H1 (cell line): ENCODE data around the gene HMGN2. TPM values are rescaled to one million over a fixed set of nuclear protein-coding genes. Genes with fewer than 3 reads are reported as not detected.

ENCODE experiments used
- CTCF ChIA-PET: fragments of 300-600 bp; sonication (Branson Sonifier 250); formaldehyde crosslinking; loops from one replicate; lab custom pipeline; 2021; ENCODE audit not compliant: partially characterized antibody; lab: Charles Lee
- POLR2A ChIA-PET: fragments of 300-600 bp; sonication (Branson Sonifier 250); formaldehyde crosslinking; loops from one replicate; lab custom pipeline; 2021; ENCODE audit warnings: inconsistent platforms; ENCODE audit not compliant: partially characterized antibody; lab: Charles Lee
- DNase-seq, 2 experiments: peaks; one replicate each; pipeline versions ENCODE4 v3.0.0 to v3.0.0-alpha.2; 2010 to 2022; ENCODE audit warnings: low spot score in 2 of 2, low read depth in 1 of 2, mixed read lengths in 1 of 2
- FAIRE-seq: peaks from 2 replicates; lab custom pipeline; 2011; peaks lifted over from hg19 to GRCh38; lab: Jason Lieb, UNC
- H2AFZ ChIP-seq: 2 replicates; pipeline ENCODE4 v1.8.1; 2012; ENCODE audit warnings: low read length, inconsistent platforms
- H2AK5ac ChIP-seq: 2 replicates; pipeline ENCODE4 v1.6.1; 2013; ENCODE audit warnings: low read depth, low read length
- H2BK120ac ChIP-seq: replicated peaks from 2 replicates; pipeline ENCODE3; 2013; ENCODE audit warnings: low read depth, low read length, inconsistent platforms
- H2BK12ac ChIP-seq: 2 replicates; pipeline ENCODE4 v1.6.1; 2013; ENCODE audit warnings: low read depth, low read length
- H2BK15ac ChIP-seq: 2 replicates; pipeline ENCODE4 v1.6.1; 2013; ENCODE audit warnings: low read length
- H2BK20ac ChIP-seq: 2 replicates; pipeline ENCODE4 v1.6.1; 2013; ENCODE audit warnings: low read length
- H2BK5ac ChIP-seq: 2 replicates; pipeline ENCODE4 v1.6.1; 2013; ENCODE audit warnings: low read depth, low read length
- H3K14ac ChIP-seq: 2 replicates; pipeline ENCODE4 v1.6.1; 2013; ENCODE audit warnings: inconsistent platforms; ENCODE audit not compliant: insufficient read length
- H3K18ac ChIP-seq: 2 replicates; pipeline ENCODE4 v1.6.1; 2013; ENCODE audit warnings: low read length; ENCODE audit errors: extremely low read depth
- H3K23ac ChIP-seq: 2 replicates; pipeline ENCODE4 v1.6.1; 2013; ENCODE audit warnings: inconsistent platforms; ENCODE audit not compliant: insufficient read length
- H3K23me2 ChIP-seq: 2 replicates; pipeline ENCODE4 v1.6.1; 2013; ENCODE audit warnings: low read depth, low read length
- H3K27ac ChIP-seq: 2 replicates; pipeline ENCODE4 v1.6.1; 2011; ENCODE audit warnings: low read depth, low read length, inconsistent platforms
- H3K27me3 ChIP-seq, 4 experiments: replicated peaks in 1 of 4; 1 replicate in 1 of 4; 2 replicates in 3 of 4; pipeline versions ENCODE4 v1.6.1 to v1.8.1; 2011 to 2013; ENCODE audit warnings: low read length in 3 of 4, mild to moderate bottlenecking in 3 of 4, inconsistent platforms in 2 of 4, mixed read lengths in 2 of 4, moderate library complexity in 1 of 4; ENCODE audit not compliant: control insufficient read depth in 3 of 4, insufficient read depth in 3 of 4; ENCODE audit errors: extremely low read depth in 1 of 4
- H3K36me3 ChIP-seq, 4 experiments: 2 replicates each; pipeline versions ENCODE4 v1.6.1 to v1.8.1; 2011 to 2013; ENCODE audit warnings: mild to moderate bottlenecking in 4 of 4, low read length in 3 of 4, moderate library complexity in 2 of 4, control low read depth in 1 of 4, inconsistent platforms in 1 of 4; ENCODE audit not compliant: insufficient read depth in 4 of 4, control insufficient read depth in 2 of 4
- H3K4ac ChIP-seq: replicated peaks from 2 replicates; pipeline ENCODE3; 2013; ENCODE audit warnings: low read length, low read depth, mixed read lengths, inconsistent platforms; ENCODE audit not compliant: insufficient read length
- H3K4me1 ChIP-seq, 4 experiments: replicated peaks in 1 of 4; 1 replicate in 1 of 4; 2 replicates in 3 of 4; pipeline versions ENCODE4 v1.6.1 to v1.8.1; 2011 to 2013; ENCODE audit warnings: low read length in 3 of 4, inconsistent platforms in 2 of 4, mixed read lengths in 1 of 4; ENCODE audit not compliant: insufficient read depth in 4 of 4, control insufficient read depth in 3 of 4
- H3K4me2 ChIP-seq, 2 experiments: 2 replicates each; pipeline versions ENCODE4 v1.6.1 to v1.8.1; 2011 to 2013; ENCODE audit warnings: low read depth in 2 of 2, low read length in 2 of 2, control low read depth in 1 of 2, inconsistent platforms in 1 of 2, mild to moderate bottlenecking in 1 of 2; ENCODE audit not compliant: insufficient read depth in 1 of 2
- H3K4me3 ChIP-seq, 4 experiments: fragments of 200-600, 300-600 bp in 1 of 4; sonication (generic), shearing (Covaris generic), sonication (Bioruptor Twin) in 1 of 4; 2 replicates each; pipeline versions ENCODE4 v1.5.1 to v1.8.1; 2011 to 2016; ENCODE audit warnings: low read length in 4 of 4, low read depth in 3 of 4, control low read depth in 2 of 4, inconsistent platforms in 2 of 4, mild to moderate bottlenecking in 2 of 4, mixed read lengths in 1 of 4, moderate library complexity in 1 of 4; ENCODE audit not compliant: insufficient read depth in 2 of 4; ENCODE audit errors: extremely low read depth in 1 of 4
- H3K56ac ChIP-seq: replicated peaks from 2 replicates; pipeline ENCODE3; 2013; ENCODE audit warnings: low read depth, mild to moderate bottlenecking, mixed read lengths, low read length, inconsistent platforms; ENCODE audit not compliant: insufficient read length
- H3K79me1 ChIP-seq: 2 replicates; pipeline ENCODE4 v1.6.1; 2013; ENCODE audit warnings: low read depth, low read length, control low read depth
- H3K79me2 ChIP-seq, 2 experiments: 2 replicates each; pipeline versions ENCODE4 v1.6.1 to v1.8.1; 2012 to 2013; ENCODE audit warnings: low read length in 2 of 2, mild to moderate bottlenecking in 2 of 2, inconsistent platforms in 1 of 2; ENCODE audit not compliant: insufficient read depth in 2 of 2, control insufficient read depth in 1 of 2
- H3K9ac ChIP-seq, 4 experiments: replicated peaks in 1 of 4; 1 replicate in 1 of 4; 2 replicates in 3 of 4; pipeline versions ENCODE4 v1.6.1 to v1.8.1; 2011 to 2013; ENCODE audit warnings: low read depth in 3 of 4, low read length in 3 of 4, control low read depth in 2 of 4, mild to moderate bottlenecking in 2 of 4, moderate library complexity in 2 of 4, inconsistent platforms in 1 of 4; ENCODE audit errors: extremely low read depth in 1 of 4
- H3K9me3 ChIP-seq, 2 experiments: 2 replicates each; pipeline versions ENCODE4 v1.6.1 to v1.8.1; 2012 to 2013; ENCODE audit warnings: mild to moderate bottlenecking in 2 of 2, moderate library complexity in 2 of 2, control low read depth in 1 of 2, inconsistent platforms in 1 of 2, low read depth in 1 of 2, low read length in 1 of 2, mixed read lengths in 1 of 2; ENCODE audit not compliant: insufficient read depth in 2 of 2
- H4K20me1 ChIP-seq, 2 experiments: replicated peaks in 1 of 2; 2 replicates each; pipeline versions ENCODE3 to v1.8.1; 2011 to 2013; ENCODE audit warnings: inconsistent platforms in 2 of 2, low read length in 2 of 2, mild to moderate bottlenecking in 1 of 2; ENCODE audit not compliant: insufficient read depth in 2 of 2, control insufficient read depth in 1 of 2
- H4K5ac ChIP-seq: 2 replicates; pipeline ENCODE4 v1.6.1; 2013; ENCODE audit warnings: low read length, low read depth, mixed read lengths, inconsistent platforms; ENCODE audit not compliant: insufficient read length
- H4K8ac ChIP-seq: 2 replicates; pipeline ENCODE4 v1.8.0; 2013; ENCODE audit warnings: mild to moderate bottlenecking, moderate library complexity, low read length, inconsistent platforms; ENCODE audit not compliant: insufficient read depth; ENCODE audit errors: extremely low read depth
- H4K91ac ChIP-seq: replicated peaks from 2 replicates; pipeline ENCODE3; 2013; ENCODE audit warnings: low read length, mixed read lengths, inconsistent platforms; ENCODE audit not compliant: insufficient read length
- CBX8 ChIP-seq: fragments of 300-800, 300-1000 bp; sonication (generic); IDR thresholded peaks from 2 replicates; pipeline ENCODE4 v1.7.1; 2016; ENCODE audit warnings: low read depth, low read length, borderline replicate concordance
- RFX5 ChIP-seq: IDR thresholded peaks from 2 replicates; pipeline ENCODE4 v1.6.1; 2011; ENCODE audit warnings: low read depth, low read length, improper control_type of control experiment, borderline replicate concordance
- SP4 ChIP-seq: IDR thresholded peaks from 2 replicates; pipeline ENCODE4 v1.6.1; 2012; ENCODE audit warnings: low read length, inconsistent platforms
- TCF12 ChIP-seq: IDR thresholded peaks from 2 replicates; pipeline ENCODE4 v1.6.1; 2011; ENCODE audit warnings: low read depth, mild to moderate bottlenecking, low read length
- WGBS, 2 experiments: shearing (Covaris generic) in 1 of 2; methylation state at CpG; one replicate each; pipeline versions ENCODE4 v1.1.6 to v1.1.7; 2013 to 2015; ENCODE audit warnings: low lambda C conversion rate in 2 of 2, mixed read lengths in 2 of 2, inconsistent platforms in 1 of 2, low coverage in 1 of 2, missing lambda C conversion rate in 1 of 2; ENCODE audit not compliant: insufficient replicate concordance in 2 of 2, insufficient coverage in 1 of 2, insufficient read length in 1 of 2; ENCODE audit errors: extremely low coverage in 1 of 2, missing lambda C conversion rate in 1 of 2; 5-methylcytosine and 5-hydroxymethylcytosine counted together
- polyA plus RNA-seq, 7 experiments: library from polyadenylated mRNA; depleted of rRNA in 3 of 7; stranded (reverse) in 5 of 7; unstranded in 2 of 7; fragments of >200 nt in 5 of 7; fragments of 200-250 nt in 2 of 7; gene quantifications; 1 replicate in 5 of 7; 2 replicates in 1 of 7; 4 replicates in 1 of 7; pipeline versions ENCODE4 v1.2.1 to v1.2.3, GENCODE V29; 2011 to 2013; ENCODE audit warnings: missing spikeins in 2 of 7, mixed read lengths in 2 of 7
- total RNA-seq: library from RNA; stranded (reverse); fragmentation: NEBNext Ultra II Directional; extraction: Animal tissue kit (Norgen Biotek cat#: 25700); gene quantifications from 2 replicates; pipeline ENCODE4 v1.2.1, GENCODE V29; 2021
- TF ChIP-seq, protein P1 (sequence below), 3 experiments: IDR thresholded peaks; 1 replicate in 2 of 3; 2 replicates in 1 of 3; pipeline versions ENCODE4 v1.5.1 to v1.6.1; 2011; ENCODE audit warnings: low read length in 3 of 3, mild to moderate bottlenecking in 3 of 3, inconsistent platforms in 2 of 3, low read depth in 1 of 3, moderate library complexity in 1 of 3; ENCODE audit not compliant: insufficient read depth in 1 of 3; ENCODE audit errors: control extremely low read depth in 1 of 3

Gene HMGN2
- total and polyA plus RNA-seq, 2 of the 8 experiments (the other 6 are each of a cell fraction or from before 2014, with no cell fraction given): 254 to 453 TPM

DNA sequence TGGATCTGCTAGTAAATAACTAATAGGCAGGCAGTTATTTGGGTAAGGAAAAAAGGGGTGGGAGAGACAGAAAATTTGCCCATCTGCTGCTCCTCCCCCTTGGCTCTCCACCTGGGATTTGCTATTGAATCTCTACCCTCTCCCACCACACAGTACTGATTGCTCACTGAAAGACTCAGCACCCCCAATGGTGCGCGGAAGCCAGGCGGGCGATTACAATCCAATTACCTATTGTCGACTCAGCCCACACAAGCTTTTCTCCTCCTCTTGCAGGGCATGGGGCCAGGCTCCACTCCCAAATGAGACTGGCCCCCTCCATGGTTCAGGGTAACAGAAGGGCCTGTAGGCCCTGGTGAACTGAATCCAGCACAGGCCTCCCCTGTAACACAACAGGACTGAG lies 2.7 kb upstream of the HMGN2 start:
- peaks cover 8 to 13% (median 11%) of the 10 kb centered on the region in 4 experiments for H3K4me1 ChIP-seq

More for the DNA sequence above, 2.7 kb upstream of the HMGN2 start:
- Histone ChIP-seq H4K8ac (no peak overlapping the region), H2AFZ (no peak overlapping the region), H3K14ac (no peak overlapping the region), H3K36me3 (peaks cover 24 to 53% (median 37%) of the 10 kb centered on the region in 4 experiments), H2BK15ac (no peak overlapping the region), H2BK20ac (no peak overlapping the region), H3K9me3 (no peaks in the 10 kb centered on the region), H2BK120ac (no peak overlapping the region), H3K4ac (no peak overlapping the region), H3K18ac (no peak overlapping the region), H4K91ac (no peak overlapping the region), H4K5ac (no peak overlapping the region), H3K4me2 (no peak overlapping the region; a peak in 2 of 4 replicates), H2AK5ac (no peak overlapping the region), H3K27me3 (peaks cover 0 to 4% (median 0%) of the 10 kb centered on the region in 4 experiments; a peak in 2 of 7 replicates), H3K79me1 (no peaks in the 10 kb centered on the region; the same call in 1 of the 2 replicates)
- POLR2A ChIA-PET: interaction anchor here (1.1 to 5.0 kb wide), 11 partner anchors 9 to 133 kb away, joined by 3 to 73 read pairs (median 16); partner anchors contain the start of genes DHDDS, LIN28A and RPS6KA1
- FAIRE-seq: no peak
- DNase-seq: no peak
- TF ChIP-seq TCF12 (no peak), CBX8 (no peak), SP4 (no peak), RFX5 (no peak)
- TF ChIP-seq, protein P1, sequence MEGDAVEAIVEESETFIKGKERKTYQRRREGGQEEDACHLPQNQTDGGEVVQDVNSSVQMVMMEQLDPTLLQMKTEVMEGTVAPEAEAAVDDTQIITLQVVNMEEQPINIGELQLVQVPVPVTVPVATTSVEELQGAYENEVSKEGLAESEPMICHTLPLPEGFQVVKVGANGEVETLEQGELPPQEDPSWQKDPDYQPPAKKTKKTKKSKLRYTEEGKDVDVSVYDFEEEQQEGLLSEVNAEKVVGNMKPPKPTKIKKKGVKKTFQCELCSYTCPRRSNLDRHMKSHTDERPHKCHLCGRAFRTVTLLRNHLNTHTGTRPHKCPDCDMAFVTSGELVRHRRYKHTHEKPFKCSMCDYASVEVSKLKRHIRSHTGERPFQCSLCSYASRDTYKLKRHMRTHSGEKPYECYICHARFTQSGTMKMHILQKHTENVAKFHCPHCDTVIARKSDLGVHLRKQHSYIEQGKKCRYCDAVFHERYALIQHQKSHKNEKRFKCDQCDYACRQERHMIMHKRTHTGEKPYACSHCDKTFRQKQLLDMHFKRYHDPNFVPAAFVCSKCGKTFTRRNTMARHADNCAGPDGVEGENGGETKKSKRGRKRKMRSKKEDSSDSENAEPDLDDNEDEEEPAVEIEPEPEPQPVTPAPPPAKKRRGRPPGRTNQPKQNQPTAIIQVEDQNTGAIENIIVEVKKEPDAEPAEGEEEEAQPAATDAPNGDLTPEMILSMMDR (IDR thresholded peaks at IDR 0.05; ENCODE audit: control extremely low read depth in 1 of 3, insufficient read depth in 1 of 3, low read depth in 1 of 3, low read length in 3 of 3): no peak
- TF ChIP-seq, all 59 proteins: peak for 0
- CTCF ChIA-PET: interaction anchor here (0.6 to 4.3 kb wide), 17 partner anchors 16 to 460 kb away, joined by 3 to 16 read pairs (median 3); partner anchors contain the start of genes DHDDS and RPS6KA1
- Histone ChIP-seq H3K23me2 (peaks cover 11% of the 10 kb centered on the region), H2BK5ac (no peak overlapping the region), H3K23ac (no peak overlapping the region), H4K20me1 (peaks cover 6 to 11% of the 10 kb centered on the region in 2 experiments), H3K9ac (no peak overlapping the region), H3K79me2 (peaks cover 5 to 15% of the 10 kb centered on the region in 2 experiments; a peak in 3 of 4 replicates), H3K4me3 (no peak overlapping the region), H2BK12ac (no peak overlapping the region), H3K56ac (no peak overlapping the region), H3K27ac (0 out of 2 replicates have a peak overlapping the region, but pooled peaks have one; percentile 23)
- 93% methylated on average over 5 of the region's 5 CpGs; no CpG with 5 or more reads in 1 of the 2 experiments for WGBS, 2 experiments
